ENCODE results near the gene C3orf62. TPM values are rescaled to one million over a fixed set of nuclear protein-coding genes. Genes with fewer than 3 reads are reported as not detected.

Gene C3orf62
- total and polyA plus RNA-seq, 10 of the 15 experiments (the other 5 are each of a cell fraction or from before 2014, with no cell fraction given), result 2.7 to 7.5 (median 4.2) TPM

- Histone ChIP-seq H4K20me1 (ENCODE audit: control insufficient read depth, insufficient read depth) (no peaks in the 10 kb centered on the region), H3K4me2 (ENCODE audit: control insufficient read depth, insufficient read depth) (no peak overlapping the region), H3K27me3 (replicated peaks in 1 of 2; ENCODE audit: control insufficient read depth in 2 of 2, insufficient read depth in 2 of 2, low read length in 1 of 2) (no peaks in the 10 kb centered on the region), H2AFZ (ENCODE audit: control insufficient read depth, low read depth, low read length) (no peak overlapping the region), H3K36me3 (ENCODE audit: control insufficient read depth in 2 of 2, insufficient read depth in 2 of 2, low read length in 1 of 2) (peaks cover 35 to 49% of the 10 kb centered on the region in 2 experiments), H3K9me3 (replicated peaks; ENCODE audit: control insufficient read depth, insufficient read depth, low read length) (no peaks in the 10 kb centered on the region), H3K4me1 (ENCODE audit: control insufficient read depth, insufficient read depth, low read length) (no peaks in the 10 kb centered on the region; the same call in 1 of the 2 replicates), H3K4me3 (no peak overlapping the region), H3K9ac (ENCODE audit: control insufficient read depth, insufficient read depth, low read length) (no peak overlapping the region; the same call in 1 of the 2 replicates), H3K27ac (ENCODE audit: control insufficient read depth, insufficient read depth) (peak overlapping the region; percentile 78), H3K79me2 (ENCODE audit: control insufficient read depth, insufficient read depth, low read length) (no peaks in the 10 kb centered on the region)
- in situ Hi-C loops (cut with MboI) (no loop called here), intact Hi-C loops (cut with micrococcal nuclease; ENCODE audit: unreplicated experiment) (no loop called here)
- BruUV-seq (replicated peaks), result TSS peak; percentile 32
- peak; percentile 29 for ATAC-seq
- CTCF ChIA-PET, result interaction anchor here (0.6 to 2.2 kb wide), 5 partner anchors 43 to 152 kb away, joined by 3 to 9 read pairs (median 4); partner anchors contain the start of gene USP4
- TF ChIP-seq ZNF687 (IDR thresholded peaks at IDR 0.05), result 0 out of 2 replicates have a peak, but pooled peaks have one; percentile 38
- TF ChIP-seq ZNF622 (IDR thresholded peaks at IDR 0.05), result no peak
- TF ChIP-seq BCL3 (IDR thresholded peaks at IDR 0.05; ENCODE audit: borderline replicate concordance, insufficient read depth, low read depth, low read length, poor library complexity, severe bottlenecking), result peak; percentile 61
- no peak for DNase-seq (ENCODE audit: low read depth, low spot score)
- no peak for FAIRE-seq
- RAD21 ChIA-PET (ENCODE audit: unreplicated experiment), result interaction anchor here (0.6 to 1.6 kb wide), 3 partner anchors 87 to 157 kb away, joined by 3 to 5 read pairs (median 3); no protein-coding TSS in a partner anchor
- SMC1A ChIA-PET (ENCODE audit: uncharacterized antibody, unreplicated experiment), result interaction anchor here (1.2 to 2.1 kb wide), 4 partner anchors 10 to 153 kb away, joined by 3 to 7 read pairs (median 6); no protein-coding TSS in a partner anchor
- POLR2A ChIA-PET, result interaction anchor here (0.5 to 1.6 kb wide), 2 partner anchors 16 to 43 kb away, joined by 3 to 5 read pairs; partner anchors contain the start of gene USP4
- 98% methylated on average over 2 of the region's 2 CpGs for WGBS (ENCODE audit: insufficient coverage, insufficient replicate concordance, low lambda C conversion rate, missing lambda C conversion rate)
Observed at GRCh38 chr3:49296781-49297411, 19.9 kb upstream of the C3orf62 start.

All from GM12878 (cell line).